ENCODE measurements around the gene CHORDC1.
"Not testable (repeated sequence)": the region's sequence is repeated elsewhere in the genome, so short reads cannot be mapped to it uniquely, and the experiment has no call there.

Gene CHORDC1

DNA sequence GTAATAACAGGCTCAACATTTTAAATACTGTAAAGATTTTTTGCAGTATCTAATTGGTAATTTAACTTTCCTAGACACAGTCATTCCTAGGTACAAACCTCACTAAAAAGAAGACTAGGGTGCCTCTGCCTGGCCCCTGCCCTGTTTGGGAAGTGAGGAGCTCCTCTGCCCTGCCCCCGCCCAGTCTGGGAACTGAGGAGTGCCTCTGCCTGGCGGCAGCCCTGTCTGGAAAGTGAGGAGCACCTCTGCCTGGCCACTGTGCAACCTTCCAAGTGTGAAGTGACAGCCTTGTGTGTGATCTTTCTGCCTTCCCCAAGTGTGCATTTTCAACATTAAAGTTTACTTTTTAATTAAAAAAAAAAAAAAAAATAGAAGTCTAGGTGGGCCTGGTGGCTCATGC lies 4.2 kb downstream of the CHORDC1 start:
- in situ Hi-C loops (cut with MboI; ENCODE audit: low sequenced_read_pairs) = no loop called here

DNA sequence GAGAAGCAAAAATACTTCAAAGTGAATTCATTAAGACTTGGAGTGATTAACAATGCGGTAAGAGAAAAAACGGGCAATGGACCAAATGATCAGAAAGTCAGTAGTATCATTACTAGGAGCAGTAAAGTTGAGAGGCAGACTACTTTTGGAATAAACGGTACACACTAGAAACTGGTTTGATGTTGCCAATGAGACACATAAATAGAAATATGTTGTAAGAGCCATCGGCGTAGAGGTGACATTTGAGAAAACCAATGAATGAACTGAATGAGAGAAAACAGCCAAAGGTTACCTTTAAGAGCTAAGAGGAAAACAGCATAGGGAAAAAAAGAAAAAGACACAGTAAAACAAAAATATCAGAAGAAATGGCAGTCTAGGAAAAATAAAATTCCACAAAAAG lies 6.2 kb downstream of the CHORDC1 start:
- in situ Hi-C loops (cut with MboI; ENCODE audit: low sequenced_read_pairs) = no loop called here

DNA sequence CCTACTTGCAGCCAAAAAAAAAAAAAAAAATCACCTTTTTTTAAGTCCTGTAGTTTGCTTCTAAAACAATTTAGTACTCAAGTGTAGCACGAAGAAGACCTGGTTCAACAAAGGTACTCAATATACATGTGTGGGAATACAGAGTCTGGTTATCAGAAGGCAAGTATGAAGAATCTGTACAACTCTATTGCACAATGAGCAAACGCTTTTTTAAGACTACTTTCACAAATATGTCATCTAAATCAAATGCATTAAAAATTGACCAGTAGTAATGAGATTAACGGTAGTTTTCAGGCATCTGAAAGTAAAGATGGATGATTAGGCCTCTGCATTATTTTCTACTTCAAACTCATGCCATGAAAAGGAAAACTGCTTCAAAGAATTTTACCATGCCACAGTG lies 9.5 kb downstream of the CHORDC1 start:
- in situ Hi-C loops (cut with MboI; ENCODE audit: low sequenced_read_pairs) = no loop called here

DNA sequence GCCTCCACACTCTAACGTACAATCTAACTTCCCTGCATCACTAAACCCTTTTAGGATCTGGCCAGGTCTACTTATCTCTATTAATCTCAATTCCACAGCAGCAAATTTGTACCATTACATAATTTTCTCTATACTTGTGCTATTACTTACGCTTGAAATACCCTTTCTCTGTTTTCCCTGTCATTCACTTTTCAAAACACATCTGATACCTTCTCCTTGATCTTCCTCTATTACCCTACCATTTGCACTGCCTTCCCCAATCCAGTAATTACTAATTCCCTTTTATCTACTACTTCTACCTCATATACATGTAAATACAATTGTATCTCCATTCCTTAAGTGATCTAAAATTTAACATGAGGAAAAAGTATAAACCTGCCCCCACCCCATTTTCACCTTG lies 14.0 kb downstream of the CHORDC1 start:
- in situ Hi-C loops (cut with MboI; ENCODE audit: low sequenced_read_pairs) = no loop called here

DNA sequence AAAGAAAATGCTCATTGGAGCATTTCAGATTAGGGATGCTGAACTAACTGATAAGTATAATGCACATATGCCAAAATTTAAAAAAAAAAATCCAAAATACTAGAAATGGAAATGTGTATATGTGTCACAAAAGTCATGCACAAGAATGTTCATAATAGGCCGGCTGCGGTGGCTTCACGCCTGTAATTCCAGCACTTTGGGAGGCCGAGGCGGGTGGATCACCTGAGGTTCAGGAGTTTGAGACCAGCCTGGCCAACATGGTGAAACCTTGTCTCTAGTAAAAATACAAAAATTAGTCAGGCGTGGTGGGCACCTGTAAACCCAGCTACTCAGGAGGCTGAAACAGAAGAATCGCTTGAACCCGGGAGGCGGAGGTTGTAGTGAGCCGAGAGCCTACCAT lies 14.9 kb downstream of the CHORDC1 start:
- in situ Hi-C loops (cut with MboI; ENCODE audit: low sequenced_read_pairs) = not testable (repeated sequence)

DNA sequence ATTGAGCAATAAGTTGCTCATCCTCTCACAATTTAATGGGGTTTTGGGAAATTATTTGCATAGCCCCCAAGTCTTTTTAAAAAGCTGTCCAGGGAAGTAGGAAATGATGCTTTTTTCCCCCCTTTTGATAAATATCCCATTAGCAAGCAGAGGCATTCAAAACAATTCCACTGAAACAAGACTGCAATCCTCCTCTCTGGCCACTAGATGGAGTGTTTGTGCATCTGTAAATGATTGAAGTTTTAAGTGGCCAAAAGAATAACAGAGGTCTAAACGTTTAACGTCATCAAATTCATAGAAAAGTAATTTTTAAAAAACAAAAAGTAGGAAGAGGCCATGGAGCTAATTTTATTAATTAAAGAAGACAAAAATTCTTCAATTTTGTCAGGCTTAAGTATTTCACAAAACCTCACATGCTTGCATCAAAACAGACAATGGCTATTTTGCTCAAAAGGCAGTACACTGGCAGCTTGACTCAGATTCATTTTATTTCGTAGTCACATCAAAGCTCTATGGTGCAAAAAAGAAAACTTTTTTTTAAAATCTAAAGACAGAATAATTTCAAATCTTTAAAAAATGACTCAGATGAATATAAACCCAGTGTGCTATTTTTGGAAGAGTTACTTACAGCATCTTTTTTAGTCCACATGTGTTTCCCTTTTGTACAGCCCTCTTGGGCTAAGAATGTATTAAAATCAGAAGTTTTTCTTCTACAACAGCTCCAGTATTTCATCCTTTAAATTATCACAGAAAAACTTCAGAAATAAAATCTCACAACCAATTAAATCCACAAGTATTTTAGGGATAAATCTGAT lies 17.8 kb downstream of the CHORDC1 start:
- in situ Hi-C loops (cut with MboI; ENCODE audit: low sequenced_read_pairs) = no loop called here

DNA sequence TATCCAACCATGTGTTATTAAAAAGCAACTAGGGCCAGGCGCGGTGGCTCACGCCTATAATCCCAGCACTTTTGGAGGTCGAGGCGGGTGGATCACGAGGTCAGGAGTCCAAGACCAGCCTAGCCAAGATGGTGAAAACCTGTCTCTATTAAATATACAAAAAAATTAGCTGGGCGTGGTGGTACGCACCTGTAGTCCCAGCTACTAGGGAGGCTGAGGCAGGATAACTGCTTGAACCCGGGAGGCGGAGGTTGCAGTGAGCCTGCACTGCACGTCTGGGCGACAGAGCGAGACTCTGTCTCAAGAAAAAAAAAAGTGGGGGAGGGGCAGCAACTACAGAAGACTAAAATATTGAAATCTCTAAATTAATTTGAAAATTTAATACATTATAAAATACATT lies 18.4 kb downstream of the CHORDC1 start:
- in situ Hi-C loops (cut with MboI; ENCODE audit: low sequenced_read_pairs) = no loop called here

DNA sequence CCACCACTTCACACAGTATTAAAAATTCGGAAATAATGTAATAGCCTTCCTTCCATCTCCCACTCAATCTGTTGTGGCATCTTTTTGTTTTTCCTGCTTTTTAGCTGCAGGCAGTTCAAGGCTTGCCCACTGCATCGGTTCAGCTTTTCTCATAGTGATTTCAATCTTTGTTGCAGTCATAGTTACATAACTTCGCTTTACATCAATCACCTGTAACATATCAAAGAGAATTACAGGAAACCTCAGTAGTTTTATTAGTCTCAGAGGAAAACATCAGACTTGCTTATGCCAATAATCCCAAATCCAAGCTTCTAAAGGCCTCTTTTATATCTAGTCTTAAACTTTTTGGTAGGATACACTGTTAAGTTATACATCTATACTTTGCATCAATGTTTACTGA lies 20.5 kb downstream of the CHORDC1 start:
- in situ Hi-C loops (cut with MboI; ENCODE audit: low sequenced_read_pairs) = no loop called here

DNA sequence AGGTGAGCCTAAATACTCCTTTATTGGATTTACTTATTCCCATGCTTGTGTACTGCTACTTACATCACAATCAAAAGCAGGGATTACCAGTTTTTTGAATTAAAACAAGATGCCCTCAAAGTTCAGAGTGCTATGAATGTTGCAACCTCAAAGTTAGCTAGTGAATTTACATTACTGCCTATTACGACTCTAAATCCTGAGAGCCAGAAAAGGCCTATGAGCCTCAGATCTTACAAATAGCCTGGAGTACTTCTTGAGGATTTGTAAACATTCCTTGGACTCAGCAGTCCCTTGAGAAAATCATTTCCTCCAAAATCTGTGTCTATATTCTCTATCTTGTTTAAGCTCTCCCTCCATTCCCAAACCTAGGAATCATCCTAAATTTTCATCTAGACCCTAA lies 25.5 kb downstream of the CHORDC1 start:
- in situ Hi-C loops (cut with MboI; ENCODE audit: low sequenced_read_pairs) = no loop called here

DNA sequence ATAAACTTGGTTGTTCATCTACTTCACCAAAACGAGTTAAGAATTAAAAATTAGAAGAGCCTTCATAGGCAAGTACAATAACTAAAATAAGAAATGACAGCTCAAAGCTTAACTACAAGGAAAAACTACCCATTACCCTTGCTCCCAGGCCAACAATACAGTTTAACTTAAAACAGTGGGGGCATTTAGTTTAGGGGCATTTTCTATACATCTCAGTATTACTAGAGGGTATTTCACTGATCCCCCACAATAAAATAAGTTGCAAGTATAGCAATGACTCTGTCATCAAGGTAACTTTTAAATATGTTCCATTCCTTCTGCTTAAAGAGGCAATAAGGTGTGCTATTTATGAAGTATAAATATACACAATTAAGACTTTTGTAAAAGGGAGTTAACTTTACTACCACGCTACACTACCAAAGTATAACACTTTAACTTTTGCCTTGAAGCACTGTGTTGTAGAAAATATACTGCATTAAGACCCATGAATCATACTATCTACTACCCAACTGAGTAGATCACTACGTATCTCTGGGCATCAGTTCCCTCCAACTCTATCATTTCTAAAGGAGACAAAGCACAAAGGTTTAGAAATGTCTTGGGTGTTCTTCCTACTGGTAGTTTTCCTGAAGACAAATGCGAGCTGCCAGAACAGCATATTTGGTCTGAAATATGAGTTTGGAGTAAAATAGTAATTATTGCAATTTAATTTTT lies 29.8 kb downstream of the CHORDC1 start:
- in situ Hi-C loops (cut with MboI; ENCODE audit: low sequenced_read_pairs) = no loop called here

DNA sequence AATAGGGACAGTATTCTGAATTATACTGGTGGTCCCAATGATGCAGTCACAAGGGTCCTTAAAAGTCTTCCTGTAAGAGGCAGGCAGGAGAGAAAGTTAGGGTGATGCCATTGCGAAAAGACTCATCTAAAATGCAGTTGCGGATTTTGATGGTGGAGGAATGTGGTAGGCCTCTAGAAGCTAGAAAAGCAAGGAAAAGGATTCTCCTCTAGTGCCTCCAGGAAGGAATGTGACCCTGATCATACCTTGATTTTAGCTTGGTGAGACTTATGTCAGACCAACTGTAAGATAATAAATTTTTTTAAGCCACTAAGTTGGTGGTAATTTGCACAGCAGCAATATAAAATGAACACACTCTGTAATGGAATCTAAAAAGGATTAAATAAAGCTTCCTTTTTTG lies 33.8 kb downstream of the CHORDC1 start:
- in situ Hi-C loops (cut with MboI; ENCODE audit: low sequenced_read_pairs) = no loop called here

DNA sequence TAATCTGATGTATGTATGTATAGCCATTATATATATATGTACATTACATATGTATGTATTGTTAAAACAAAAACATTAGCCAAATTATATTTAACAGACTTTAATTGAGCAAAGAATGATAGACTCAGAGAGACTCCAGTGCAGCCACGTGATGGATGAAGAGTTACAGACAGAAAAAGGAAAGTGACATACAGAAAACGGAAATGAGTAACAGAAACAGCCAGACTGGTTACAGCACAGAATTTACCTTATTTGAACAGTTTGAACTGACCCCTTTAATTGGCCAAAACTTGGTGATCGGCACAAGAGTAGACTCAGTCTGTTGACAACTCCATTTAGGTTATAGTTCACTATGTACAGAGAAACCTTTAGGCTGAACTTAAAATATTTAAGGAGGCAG lies 35.0 kb downstream of the CHORDC1 start:
- in situ Hi-C loops (cut with MboI; ENCODE audit: low sequenced_read_pairs) = no loop called here

DNA sequence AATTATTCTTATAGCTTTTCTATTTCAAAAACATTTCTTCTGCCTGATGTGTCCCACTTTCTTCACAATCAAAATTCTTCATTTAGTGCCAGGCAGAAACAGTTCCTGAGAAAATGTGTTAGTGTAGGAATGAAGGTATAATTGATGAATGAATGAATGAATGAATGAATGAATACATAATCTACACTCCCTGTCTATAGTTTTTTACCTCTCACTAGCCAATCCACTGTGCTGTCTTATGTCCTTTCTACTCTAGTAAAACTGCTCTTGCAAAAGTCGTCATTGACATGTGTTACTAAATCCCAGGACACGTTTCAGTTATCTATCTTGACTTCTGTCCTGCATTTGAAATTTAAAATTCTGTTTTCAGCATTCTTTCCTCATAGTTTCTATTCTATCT lies 42.9 kb downstream of the CHORDC1 start:
- in situ Hi-C loops (cut with MboI; ENCODE audit: low sequenced_read_pairs) = no loop called here

DNA sequence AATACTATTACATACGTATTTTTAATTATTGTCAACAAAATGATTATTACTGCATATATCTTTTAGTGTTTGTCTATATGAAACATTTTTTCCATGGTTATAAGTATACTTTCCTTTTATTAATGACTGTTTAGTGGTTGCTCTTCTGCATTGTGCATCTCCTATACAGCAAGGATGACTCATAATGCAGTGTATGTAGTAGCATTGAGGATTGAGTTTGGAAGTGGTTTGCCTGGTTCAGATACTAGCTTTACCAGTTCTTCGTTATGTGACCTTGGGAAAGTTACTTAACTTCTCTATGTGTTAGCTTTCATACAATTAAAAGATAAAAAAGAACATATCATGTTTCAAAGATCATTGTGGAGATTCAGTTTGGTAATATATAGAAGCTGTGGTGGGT lies 44.1 kb downstream of the CHORDC1 start:
- in situ Hi-C loops (cut with MboI; ENCODE audit: low sequenced_read_pairs) = no loop called here

DNA sequence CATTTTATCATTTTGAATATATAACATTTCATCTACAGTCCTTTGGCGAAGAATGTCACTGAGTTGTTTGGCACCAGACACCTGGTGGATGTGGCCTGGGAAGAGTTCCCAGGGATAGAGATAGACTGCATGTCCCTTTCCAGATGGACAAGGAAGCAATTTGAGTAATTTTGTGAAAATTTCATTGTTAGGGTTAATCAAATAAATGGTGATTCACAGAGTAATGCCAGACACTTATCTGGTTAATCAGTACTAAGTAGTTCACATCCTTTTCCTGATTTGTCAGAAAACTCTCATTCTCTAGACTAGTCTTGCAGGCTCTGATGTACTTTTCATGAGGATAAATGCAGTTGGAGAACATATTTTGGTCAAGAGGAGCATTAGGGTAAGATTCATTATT lies 46.8 kb downstream of the CHORDC1 start:
- in situ Hi-C loops (cut with MboI; ENCODE audit: low sequenced_read_pairs) = no loop called here

DNA sequence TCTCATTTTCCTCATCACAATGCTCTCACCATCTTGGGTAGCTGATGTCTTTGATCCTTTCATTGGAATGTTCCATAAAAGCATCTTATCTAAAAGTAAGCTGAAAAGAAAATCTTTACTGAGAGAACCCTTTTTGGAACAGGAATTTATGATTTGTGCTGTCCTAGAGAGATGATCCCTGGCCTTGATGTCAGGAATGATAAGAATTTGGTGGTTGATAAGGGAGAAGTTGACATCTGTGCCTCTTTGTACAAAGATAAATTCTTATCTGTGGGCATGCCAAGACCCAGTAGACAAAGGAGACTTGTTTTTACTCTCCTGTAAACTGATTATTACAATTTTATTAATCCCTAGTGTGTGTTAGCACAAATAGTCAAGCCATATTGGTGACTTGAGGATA lies 51.5 kb downstream of the CHORDC1 start:
- in situ Hi-C loops (cut with MboI; ENCODE audit: low sequenced_read_pairs) = no loop called here

DNA sequence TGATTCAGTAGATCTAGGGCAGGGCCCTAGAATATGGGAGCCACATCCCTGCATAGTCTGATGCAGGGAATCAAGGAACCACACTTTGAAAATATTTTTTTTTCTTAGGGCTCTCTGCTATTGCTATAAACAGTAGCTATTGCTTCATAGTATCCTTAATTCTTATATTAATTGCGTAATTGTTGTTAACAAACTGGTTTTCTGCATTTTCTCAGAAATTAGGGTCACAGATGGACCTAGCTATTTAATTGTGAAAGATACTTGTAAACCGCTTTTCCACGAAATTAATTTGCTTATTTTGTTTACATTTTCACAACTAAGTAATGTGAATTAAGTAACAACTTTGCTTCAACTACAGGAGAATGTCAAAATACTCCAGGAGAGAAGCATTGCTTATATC lies 54.3 kb downstream of the CHORDC1 start:
- in situ Hi-C loops (cut with MboI; ENCODE audit: low sequenced_read_pairs) = no loop called here

DNA sequence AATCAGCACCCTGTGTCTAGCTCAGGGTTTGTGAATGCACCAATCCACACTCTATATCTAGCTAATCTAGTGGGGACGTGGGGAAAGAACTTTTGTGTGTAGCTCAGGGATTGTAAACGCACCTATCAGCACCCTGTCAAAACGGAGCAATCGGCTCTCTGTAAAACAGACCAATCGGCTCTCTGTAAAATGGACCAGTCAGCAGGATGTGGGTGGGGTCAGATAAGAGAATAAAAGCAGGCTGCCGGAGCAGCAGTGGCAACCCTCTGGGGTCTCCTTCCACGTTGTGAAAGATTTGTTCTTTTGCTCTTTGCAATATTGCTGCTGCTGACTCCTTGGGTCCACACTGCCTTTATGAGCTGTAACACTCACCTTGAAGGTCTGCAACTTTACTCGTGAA lies 55.1 kb downstream of the CHORDC1 start:
- in situ Hi-C loops (cut with MboI; ENCODE audit: low sequenced_read_pairs) = not testable (repeated sequence)

DNA sequence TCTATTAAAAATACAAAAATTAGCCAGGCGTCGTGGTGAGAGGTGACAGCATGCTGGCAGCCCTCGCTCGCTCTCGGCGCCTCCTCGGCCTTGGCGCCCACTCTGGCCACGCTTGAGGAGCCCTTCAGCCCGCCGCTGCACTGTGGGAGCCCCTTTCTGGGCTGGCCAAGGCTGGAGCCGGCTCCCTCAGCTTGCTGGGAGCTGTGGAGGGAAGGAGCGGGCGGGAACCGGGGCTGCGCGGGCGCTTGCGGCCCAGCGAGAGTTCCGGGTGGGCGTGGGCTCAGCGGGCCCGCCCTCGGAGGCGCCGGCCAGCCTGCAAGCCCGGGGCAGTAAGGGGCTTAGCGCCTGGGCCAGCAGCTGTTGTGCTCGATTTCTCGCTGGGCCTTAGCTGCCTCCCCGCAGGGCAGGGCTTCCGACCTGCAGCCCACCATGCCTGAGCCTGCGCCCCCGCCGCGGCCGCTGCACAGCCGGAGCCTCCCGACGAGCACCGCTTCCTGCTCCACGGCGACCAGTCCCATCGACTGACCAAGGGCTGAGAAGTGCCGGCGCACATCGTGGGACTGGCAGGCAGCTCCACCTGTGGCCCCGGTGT lies 55.8 kb downstream of the CHORDC1 start:
- in situ Hi-C loops (cut with MboI; ENCODE audit: low sequenced_read_pairs) = not testable (repeated sequence)

Data from hTERT RPE-1 (cell line).